Measurements from ENCODE around the gene RAD50.

DNA sequence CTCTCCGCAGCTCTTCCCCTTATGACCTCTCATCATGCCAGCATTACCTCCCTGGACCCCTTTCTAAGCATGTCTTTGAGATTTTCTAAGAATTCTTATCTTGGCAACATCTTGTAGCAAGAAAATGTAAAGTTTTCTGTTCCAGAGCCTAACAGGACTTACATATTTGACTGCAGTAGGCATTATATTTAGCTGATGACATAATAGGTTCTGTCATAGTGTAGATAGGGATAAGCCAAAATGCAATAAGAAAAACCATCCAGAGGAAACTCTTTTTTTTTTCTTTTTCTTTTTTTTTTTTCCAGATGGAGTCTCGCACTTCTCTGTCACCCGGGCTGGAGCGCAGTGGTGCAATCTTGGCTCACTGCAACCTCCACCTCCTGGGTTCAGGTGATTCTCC is 80.5 kb downstream of the RAD50 start:
- TF ChIP-seq CTCF (IDR thresholded peaks at IDR 0.05; ENCODE audit: low read length), result no peak
- TF ChIP-seq EZH2phosphoT487 (IDR thresholded peaks at IDR 0.05; ENCODE audit: low read length), result no peak
- no peak for TF ChIP-seq EZH2 (optimal IDR thresholded peaks at IDR 0.05; ENCODE audit: low read depth, low read length)
